ENCODE measurements around the gene NEDD4L.

Gene NEDD4L

DNA sequence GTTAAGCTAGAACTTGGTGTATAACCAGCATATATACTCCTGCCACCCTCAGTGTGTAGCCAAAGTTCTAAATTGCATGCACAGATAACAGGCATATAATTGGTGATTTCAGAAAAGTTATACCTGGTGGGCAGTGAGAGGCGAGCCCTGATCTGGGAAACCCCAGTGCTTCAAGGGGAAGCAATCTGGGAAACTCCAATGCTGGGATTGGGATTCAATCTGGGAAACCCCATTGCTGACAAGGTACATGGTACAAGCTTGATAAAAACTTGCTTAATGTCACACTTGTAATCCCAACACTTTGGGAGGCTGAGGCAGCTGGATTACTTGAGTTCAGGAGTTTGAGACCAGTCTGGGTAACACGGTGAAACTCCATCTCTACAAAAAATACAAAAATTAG lies 147.6 kb downstream of the NEDD4L start:
- no peak for DNase-seq (ENCODE audit: low read depth)
- no peak overlapping the region for H3K4me3 ChIP-seq (ENCODE audit: low read depth, low read length)

- no peak overlapping the region for H3K4me3 ChIP-seq (ENCODE audit: low read depth, low read length)
- no peak for DNase-seq (ENCODE audit: low read depth)
Observed at GRCh38 chr18:58192519-58192918, 148.5 kb downstream of the NEDD4L start.

DNA sequence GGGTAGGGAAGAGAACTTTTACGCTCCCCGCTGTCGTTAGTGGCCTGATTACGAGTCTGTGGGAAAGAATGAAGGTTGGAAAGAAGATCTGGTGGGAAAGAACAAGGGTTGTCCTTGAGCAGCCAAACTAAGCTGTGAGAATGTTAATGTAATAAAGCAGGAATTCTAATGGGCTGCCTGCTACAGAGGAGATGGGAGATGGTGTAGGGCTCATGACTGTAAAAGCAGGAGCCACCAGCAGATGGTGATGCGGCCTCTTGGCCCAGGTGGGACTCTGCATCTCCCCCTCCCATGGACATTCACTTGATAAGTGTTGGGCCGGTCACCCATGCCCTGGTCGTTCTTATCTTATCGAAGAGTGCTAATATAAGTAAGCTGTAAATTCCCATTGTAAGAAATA lies 150.0 kb downstream of the NEDD4L start:
- H3K4me3 ChIP-seq (ENCODE audit: low read depth, low read length), result no peak overlapping the region
- no peak for DNase-seq (ENCODE audit: low read depth)

DNA sequence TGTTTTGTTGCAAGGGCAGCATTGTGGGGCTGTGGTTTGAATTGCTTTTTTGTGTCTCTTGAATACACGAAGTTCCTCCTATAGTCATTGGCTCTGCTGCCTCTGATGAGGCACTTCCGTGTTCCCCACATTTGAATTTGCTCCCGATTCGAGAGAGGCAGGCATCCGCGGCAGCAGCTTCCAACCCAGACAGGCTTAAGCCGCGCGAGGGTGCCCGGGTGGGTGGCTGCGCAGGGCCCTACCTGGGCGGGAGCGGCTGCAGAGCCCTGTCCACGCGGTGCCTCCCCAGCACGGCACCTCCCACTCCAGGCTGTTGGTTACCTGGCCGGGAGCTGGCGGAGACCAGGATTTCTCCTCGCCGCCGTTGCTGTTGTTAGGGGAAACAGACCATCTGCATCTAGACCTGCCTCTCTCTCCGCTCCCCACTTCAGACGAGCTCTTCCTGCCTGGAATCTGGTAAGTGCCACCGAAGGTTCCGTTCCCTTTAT lies 151.3 kb downstream of the NEDD4L start:
- DNase-seq (ENCODE audit: low read depth), result no peak

DNA sequence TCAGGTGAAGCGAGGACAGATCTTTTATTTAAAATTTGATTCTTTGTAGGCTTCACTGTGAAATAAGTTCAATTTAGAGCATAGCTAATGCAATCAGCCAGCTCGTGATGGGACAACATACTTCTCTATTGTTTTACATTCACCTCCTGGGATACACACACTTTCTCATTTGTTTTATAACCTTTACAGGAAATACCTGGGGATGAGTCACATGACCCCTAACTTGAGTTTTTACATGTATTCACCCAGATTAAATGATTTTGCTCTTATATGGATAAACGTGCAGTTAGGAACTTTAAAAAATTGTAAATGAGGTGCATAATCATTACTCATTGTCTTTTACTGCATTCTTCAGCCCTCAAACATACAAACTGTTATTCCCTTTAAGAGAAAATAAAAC lies 152.1 kb downstream of the NEDD4L start:
- no peak for DNase-seq (ENCODE audit: low read depth)
- no peak overlapping the region for H3K4me3 ChIP-seq (ENCODE audit: low read depth, low read length)

More for the DNA sequence above, 151.3 kb downstream of the NEDD4L start:
- peak overlapping the region; percentile 34 for H3K4me3 ChIP-seq (ENCODE audit: low read depth, low read length)

DNA sequence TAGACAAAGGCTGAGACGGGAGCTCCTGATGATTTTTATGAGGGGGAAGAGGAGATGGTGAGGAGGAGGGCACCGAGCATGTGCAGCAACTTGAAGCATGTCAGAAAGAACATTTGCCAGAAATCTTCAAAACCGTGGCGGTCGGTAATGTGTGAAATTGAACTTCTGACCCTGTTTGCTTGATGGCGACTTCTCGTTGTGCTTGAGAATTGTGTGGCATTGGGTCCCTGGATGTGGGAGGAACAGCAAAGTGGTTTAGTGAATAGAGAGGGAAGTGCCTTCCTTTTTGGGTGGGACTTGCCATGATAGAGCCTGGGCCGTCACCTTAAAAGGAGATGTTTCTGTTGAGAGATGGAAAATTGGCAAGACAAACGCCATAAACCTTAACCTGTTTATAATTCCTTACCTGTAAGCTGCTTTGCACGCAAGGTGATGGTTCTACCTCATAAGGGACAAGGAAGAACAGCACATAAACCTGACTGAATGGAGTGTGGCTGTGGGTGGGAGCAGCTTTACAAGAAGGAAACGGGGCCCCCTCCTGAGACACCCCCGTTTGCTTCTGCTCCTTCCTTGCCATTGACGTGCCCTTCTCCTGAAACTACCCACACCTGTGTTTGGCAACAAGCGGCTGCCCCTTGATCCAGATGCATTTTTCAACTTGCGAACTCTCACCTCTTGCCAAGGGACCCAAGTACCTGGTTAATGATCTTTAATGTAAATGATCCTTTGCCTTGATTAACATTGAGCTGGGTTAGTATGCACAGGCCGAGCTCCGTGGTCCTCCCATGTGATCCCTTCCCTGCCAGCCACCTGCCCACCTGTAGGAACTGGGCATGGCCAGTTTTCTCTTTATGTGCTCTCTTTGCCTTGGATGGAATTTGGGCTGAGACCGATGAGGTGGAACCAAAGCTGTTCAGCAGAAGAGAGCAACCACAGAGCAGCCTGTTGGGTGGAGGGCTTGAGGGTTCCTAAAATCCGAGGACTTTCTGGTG lies 153.2 kb downstream of the NEDD4L start:
- H3K4me3 ChIP-seq (ENCODE audit: low read depth, low read length), result no peak overlapping the region
- DNase-seq (ENCODE audit: low read depth), result no peak

GRCh38 chr18:58201268-58201667 lies 157.2 kb downstream of the NEDD4L start:
- DNase-seq (ENCODE audit: low read depth), result no peak
- H3K4me3 ChIP-seq (ENCODE audit: low read depth, low read length), result no peak overlapping the region

DNA sequence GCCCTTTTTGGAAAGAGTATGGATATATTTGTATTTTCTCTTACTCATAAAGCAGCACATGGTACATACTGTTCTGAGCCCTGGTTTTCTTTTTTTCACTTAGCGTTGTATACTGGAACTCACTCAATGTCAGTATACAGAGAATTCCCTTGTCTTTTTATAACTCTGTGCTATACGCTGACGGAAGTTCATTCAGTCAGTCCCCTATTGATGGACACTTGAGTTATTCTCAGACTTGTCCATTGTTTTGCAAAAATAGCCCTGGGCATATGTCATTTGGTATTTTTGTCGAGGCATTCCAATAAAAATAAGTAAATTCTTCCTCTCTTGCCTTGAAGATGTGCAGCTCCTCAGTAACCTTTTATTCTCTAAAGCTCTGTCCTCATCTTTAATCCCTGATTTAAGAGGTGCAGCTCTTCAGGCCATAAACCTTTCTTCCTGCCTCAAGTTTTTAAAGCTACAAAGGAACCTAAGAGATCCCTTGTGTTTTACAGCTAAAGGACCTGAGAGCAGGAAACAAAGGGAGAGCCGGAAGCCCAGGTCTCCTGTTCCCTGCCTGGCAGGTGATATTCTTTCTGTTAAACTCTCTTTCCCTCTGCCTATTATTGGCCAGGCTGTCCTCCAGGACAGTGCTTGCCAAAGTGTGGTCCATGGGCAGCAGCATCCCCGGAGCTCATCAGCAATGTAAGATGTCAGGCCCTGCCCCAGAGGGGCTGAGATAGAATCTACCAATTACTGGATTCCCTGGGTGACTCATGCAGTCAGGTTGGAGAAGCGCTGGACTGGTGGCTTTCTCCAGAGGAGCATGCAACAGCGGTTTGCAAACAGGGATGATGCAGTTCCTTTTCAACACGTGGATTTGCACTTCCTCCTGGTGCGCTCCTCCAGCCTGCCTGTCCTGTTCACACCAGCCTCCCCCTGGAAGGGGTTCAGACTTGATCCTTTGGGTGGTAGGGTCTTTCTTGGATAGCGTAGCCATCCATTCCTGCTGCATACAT lies 158.0 kb downstream of the NEDD4L start:
- H3K4me3 ChIP-seq (ENCODE audit: low read depth, low read length), result no peak overlapping the region
- no peak for DNase-seq (ENCODE audit: low read depth)

DNA sequence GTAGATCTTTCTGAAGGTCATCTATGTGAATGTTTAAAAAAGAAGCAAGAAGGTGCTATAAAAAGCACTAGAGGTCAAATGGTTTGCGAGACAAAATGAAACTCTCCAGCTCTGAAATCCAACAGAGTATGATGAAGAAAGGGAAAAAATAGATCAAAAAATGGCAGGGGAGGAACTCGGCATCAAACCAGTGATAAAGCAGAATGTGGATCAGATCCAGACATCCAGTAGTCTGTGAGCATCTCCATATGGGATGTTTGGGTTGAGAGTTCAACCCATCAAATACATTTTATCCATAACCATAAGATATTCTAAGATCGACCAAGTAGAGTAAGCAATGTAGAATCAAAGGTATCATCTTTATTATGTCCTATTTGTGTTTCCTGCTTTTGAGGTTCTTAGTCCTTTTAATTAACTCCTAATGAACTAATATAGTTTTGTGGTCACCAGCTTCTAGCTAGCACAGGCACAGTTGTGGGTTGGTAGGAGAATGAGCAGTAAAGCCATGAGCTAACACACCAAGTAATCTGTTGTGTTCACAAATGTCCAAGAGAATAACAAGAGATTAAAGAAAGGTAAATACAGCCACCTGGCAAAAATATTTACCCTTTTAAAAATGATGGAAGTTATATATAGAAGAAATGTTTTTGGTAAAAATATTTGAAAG lies 160.9 kb downstream of the NEDD4L start:
- H3K4me3 ChIP-seq (ENCODE audit: low read depth, low read length), result no peak overlapping the region
- no peak for DNase-seq (ENCODE audit: low read depth)

DNA sequence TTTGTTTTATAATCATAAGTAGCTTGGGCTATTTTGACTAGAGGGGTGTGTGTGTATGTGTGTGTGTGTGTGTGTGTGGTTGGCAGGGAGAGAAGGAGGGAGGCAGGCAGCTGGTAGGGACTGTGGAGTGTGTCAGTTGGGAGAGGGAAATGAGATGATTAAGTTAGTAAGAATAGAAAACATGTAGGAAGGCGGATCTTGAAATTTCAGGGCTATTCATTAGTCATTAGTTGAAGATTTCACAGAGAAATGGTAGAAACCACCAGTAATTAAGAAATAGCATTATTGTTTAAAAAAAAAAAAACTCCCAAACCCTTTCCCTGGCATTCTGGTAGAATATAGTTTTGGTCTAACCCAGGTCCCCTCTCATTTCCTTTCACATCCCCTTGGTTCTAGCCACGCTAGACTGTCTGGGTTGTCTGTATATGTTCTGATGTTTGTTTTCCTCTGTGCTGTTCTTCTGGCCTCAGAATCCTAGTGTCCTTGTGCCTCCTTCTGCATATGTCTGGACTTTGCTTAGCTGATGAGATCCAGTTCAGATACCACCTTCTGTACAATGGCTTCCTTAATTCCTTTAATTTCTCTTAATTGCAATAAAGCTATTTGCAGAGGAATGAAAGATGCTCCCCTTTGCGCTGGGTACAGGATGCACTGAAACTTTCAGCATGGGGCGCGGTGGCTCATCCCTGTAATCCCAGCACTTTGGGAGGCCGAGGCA lies 161.6 kb downstream of the NEDD4L start:
- no peak overlapping the region for H3K4me3 ChIP-seq (ENCODE audit: low read depth, low read length)

DNA sequence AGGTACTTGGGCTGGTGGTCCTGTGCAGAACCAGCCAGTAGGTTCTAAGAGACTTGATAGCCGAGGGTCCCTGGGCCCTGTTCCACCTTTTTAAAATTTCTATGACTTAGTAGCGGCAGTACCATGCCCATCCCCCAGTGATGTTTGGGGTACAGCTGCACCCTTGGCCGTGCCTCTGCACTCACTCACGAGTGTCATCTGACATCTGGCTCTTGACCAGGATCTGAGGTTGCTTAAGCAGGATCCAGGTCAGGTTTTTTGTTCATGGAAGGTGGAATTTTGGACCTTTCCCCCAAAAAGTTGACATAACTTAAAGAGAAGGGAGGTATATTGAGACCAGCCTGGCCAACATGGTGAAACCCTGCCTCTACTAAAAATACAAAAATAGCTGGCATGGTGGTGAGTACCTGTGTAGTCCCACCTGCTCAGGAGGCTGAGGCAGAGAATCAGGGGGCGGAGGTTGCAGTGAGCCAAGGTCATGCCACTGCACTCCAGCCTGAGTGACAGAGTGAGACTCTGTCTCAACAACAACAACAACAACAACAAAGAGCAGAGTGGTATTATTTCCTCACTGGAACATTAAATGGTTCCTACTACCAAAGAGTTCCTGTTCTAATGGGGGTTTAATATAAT lies 163.6 kb downstream of the NEDD4L start:
- no peak overlapping the region for H3K4me3 ChIP-seq (ENCODE audit: low read depth, low read length)
- no peak for DNase-seq (ENCODE audit: low read depth)

More for the DNA sequence above, 161.6 kb downstream of the NEDD4L start:
- DNase-seq (ENCODE audit: low read depth), result peak; percentile 59

DNA sequence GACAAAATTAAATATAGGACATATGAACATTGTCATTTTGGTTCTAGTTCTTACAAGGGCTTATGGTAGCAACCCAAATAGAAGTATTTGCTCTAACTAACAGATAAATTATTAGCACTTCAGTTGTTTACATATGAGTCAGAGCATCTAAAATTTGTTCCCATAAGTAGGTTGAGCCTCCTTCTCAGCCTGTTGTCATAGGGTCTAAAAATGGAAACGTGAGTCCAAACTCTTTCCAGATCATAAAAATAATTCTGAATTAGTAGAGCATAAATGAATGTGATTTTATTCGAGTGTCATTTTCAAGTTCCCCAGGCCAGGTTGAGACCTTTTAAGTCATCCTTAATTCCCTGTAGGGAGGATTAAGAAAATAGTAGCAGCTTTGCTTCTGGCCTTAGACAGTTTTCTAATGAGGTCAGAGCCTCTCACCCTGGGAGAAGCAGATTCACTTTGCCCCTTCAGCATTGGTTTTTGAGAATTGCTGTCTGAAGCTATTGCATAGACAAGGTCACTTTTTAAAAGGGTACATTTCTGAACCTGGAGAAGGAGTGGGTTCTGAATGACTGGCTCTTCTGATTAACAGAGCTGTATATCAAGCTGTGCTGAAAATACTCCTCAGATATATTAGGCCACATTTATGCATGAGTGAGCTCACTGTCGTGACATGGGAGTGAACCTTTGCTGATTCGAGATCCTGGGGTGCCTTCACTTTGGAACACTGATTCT lies 164.3 kb downstream of the NEDD4L start:
- no peak for DNase-seq (ENCODE audit: low read depth)
- no peak overlapping the region for H3K4me3 ChIP-seq (ENCODE audit: low read depth, low read length)

DNA sequence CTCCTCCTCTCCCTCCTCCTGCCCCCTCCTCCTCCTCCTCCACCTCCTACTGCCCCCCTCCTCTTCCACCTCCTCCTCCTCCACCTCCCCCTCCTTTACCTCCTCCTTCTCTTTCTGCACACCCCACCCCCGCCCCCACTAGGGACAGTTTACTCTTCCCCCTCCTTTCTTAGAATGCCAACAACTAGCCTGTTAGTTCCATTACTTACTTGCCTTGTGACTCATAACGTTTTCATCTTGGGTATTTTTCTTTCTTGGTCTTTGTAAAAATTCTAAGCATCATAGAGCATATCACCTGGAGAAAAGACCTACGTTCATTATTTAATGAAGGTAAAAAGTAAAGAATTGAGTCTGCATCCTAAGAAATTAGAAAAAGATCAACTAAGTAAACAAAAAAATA lies 165.3 kb downstream of the NEDD4L start:
- DNase-seq (ENCODE audit: low read depth), result no peak
- H3K4me3 ChIP-seq (ENCODE audit: low read depth, low read length), result no peak overlapping the region

GRCh38 chr18:58211510-58211909 lies 167.5 kb downstream of the NEDD4L start:
- no peak for DNase-seq (ENCODE audit: low read depth)
- H3K4me3 ChIP-seq (ENCODE audit: low read depth, low read length), result no peak overlapping the region

DNA sequence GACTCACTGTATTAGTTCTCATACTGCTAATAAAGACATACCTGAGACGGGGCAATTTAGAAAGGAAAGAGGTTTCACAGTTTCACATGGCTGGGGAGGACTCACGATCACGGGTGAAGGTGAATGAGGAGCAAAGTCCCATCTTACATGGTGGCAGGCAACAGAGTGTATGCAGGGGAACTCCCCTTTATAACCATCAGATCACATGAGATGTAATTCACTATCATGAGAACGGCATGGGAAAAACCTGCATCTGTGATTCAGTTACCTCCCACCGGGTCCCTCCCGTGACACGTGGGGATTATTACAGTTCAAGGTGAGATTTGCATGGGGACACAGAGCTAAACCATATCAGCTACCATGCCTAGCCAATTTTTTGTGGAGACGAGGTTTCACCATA lies 168.2 kb downstream of the NEDD4L start:
- H3K4me3 ChIP-seq (ENCODE audit: low read depth, low read length), result no peak overlapping the region
- DNase-seq (ENCODE audit: low read depth), result no peak

- no peak overlapping the region for H3K4me3 ChIP-seq (ENCODE audit: low read depth, low read length)
- peak; percentile 71 for DNase-seq (ENCODE audit: low read depth)
Observed at GRCh38 chr18:58213440-58213839, 169.4 kb downstream of the NEDD4L start.

DNA sequence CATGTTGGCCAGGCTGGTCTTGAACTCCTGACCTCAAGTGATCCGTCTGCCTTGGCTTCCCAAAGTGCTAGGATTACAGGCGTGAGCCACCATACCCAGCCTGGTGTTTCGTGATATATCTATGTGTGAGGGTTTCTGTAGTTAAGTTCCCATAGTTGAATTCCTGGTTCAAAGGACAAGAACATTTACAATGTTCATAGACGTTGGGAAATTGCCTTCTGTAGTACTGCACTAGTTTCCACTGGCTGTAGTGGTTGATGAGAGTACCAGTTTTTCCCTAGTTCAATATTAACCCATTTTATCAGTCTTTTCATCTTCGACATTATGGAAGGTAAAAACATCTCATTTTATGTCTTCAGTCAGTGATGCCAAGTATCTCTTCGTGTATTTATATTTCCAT lies 171.0 kb downstream of the NEDD4L start:
- no peak for DNase-seq (ENCODE audit: low read depth)
- H3K4me3 ChIP-seq (ENCODE audit: low read depth, low read length), result no peak overlapping the region

GRCh38 chr18:58216071-58216481 lies 172.1 kb downstream of the NEDD4L start:
- DNase-seq (ENCODE audit: low read depth), result no peak
- H3K4me3 ChIP-seq (ENCODE audit: low read depth, low read length), result no peak overlapping the region
